Measurements from ENCODE around the gene DPP7. TPM values are rescaled to one million over a fixed set of nuclear protein-coding genes. Genes with fewer than 3 reads are reported as not detected.

Gene DPP7
- total RNA-seq = 52.1 and 52.4 TPM in 2 replicates

GRCh38 chr9:137114613-137115393 is at the start of gene DPP7:
DPP7 (minus strand) TSS chr9:137114733; CDS start chr9:137114713, 20 bp downstream.

GRCh38 chr9:137138722-137139467 is 24.4 kb upstream of the DPP7 start, which contains the start of gene GRIN1:
GRIN1 (plus strand) TSS chr9:137139154; CDS start chr9:137139487, 333 bp downstream.

GRCh38 chr9:137086531-137087408 is 27.8 kb downstream of the DPP7 start, which contains the start of gene MAN1B1:
MAN1B1 (plus strand) TSS chr9:137086985; CDS start chr9:137087000, 15 bp downstream.

GRCh38 chr9:137077010-137077747 is 37.4 kb downstream of the DPP7 start, which contains the start of gene UAP1L1:
UAP1L1 (plus strand) TSS chr9:137077517; CDS start chr9:137077533, 16 bp downstream.

GRCh38 chr9:137070201-137070905 is 44.2 kb downstream of the DPP7 start, which contains the start of gene SAPCD2:
SAPCD2 (minus strand) TSS chr9:137070557; CDS start chr9:137070460, 97 bp downstream.

Other genes with a start within 250 kb of the DPP7 start
- gene EDF1, start 248.4 kb downstream of the DPP7 start, total RNA-seq = 341 and 351 TPM in 2 replicates
- 11.5 and 16.3 TPM in 2 replicates for gene TRAF2, start 228.2 kb downstream of the DPP7 start, total RNA-seq
- 147 and 164 TPM in 2 replicates for gene FBXW5, start 170.0 kb downstream of the DPP7 start, total RNA-seq
- gene C8G, start 169.5 kb downstream of the DPP7 start, total RNA-seq = not detected in 2 replicates
- not detected in 2 replicates for gene LCN12, start 162.5 kb downstream of the DPP7 start, total RNA-seq
- gene PTGDS, start 137.2 kb downstream of the DPP7 start, total RNA-seq = not detected in 2 replicates
- not detected in 2 replicates for gene LCNL1, start 131.7 kb downstream of the DPP7 start, total RNA-seq
- 50.9 and 69.2 TPM in 2 replicates for gene PAXX, start 122.3 kb downstream of the DPP7 start, total RNA-seq
- 179 and 203 TPM in 2 replicates for gene CLIC3, start 118.2 kb downstream of the DPP7 start, total RNA-seq
- gene ABCA2, start 86.5 kb downstream of the DPP7 start, total RNA-seq = 11.9 and 15.6 TPM in 2 replicates
- not detected in 2 replicates for gene FUT7, start 82.6 kb downstream of the DPP7 start, total RNA-seq
- gene NPDC1, start 68.6 kb downstream of the DPP7 start, total RNA-seq = 36.7 and 39.0 TPM in 2 replicates
- gene ENTPD2, start 60.7 kb downstream of the DPP7 start, total RNA-seq = 1.1 and 1.4 TPM in 2 replicates
- gene SAPCD2, start 44.2 kb downstream of the DPP7 start, total RNA-seq = 31.6 and 31.9 TPM in 2 replicates
- gene UAP1L1, start 37.2 kb downstream of the DPP7 start, total RNA-seq = 2.7 and 4.0 TPM in 2 replicates
- 59.0 and 62.8 TPM in 2 replicates for gene MAN1B1, start 27.7 kb downstream of the DPP7 start, total RNA-seq
- 0.14 and 0.42 TPM in 2 replicates for gene GRIN1, start 24.4 kb upstream of the DPP7 start, total RNA-seq
- gene LRRC26, start 55.3 kb upstream of the DPP7 start, total RNA-seq = 0.35 and 0.70 TPM in 2 replicates
- gene TMEM210, start 57.3 kb upstream of the DPP7 start, total RNA-seq = not detected in 2 replicates
- 14.7 and 15.9 TPM in 2 replicates for gene ANAPC2, start 73.8 kb upstream of the DPP7 start, total RNA-seq
- 119 and 122 TPM in 2 replicates for gene SSNA1, start 73.9 kb upstream of the DPP7 start, total RNA-seq
- gene TPRN, start 86.0 kb upstream of the DPP7 start, total RNA-seq = 11.4 and 12.5 TPM in 2 replicates
- 38.4 and 43.2 TPM in 2 replicates for gene TMEM203, start 90.9 kb upstream of the DPP7 start, total RNA-seq
- gene NDOR1, start 91.0 kb upstream of the DPP7 start, total RNA-seq = 9.2 and 12.6 TPM in 2 replicates
- gene RNF208, start 107.5 kb upstream of the DPP7 start, total RNA-seq = 0.70 and 1.5 TPM in 2 replicates
- 17.3 and 19.3 TPM in 2 replicates for gene CYSRT1, start 110.4 kb upstream of the DPP7 start, total RNA-seq
- gene RNF224, start 112.8 kb upstream of the DPP7 start, total RNA-seq = 0.35 and 0.70 TPM in 2 replicates
- 0.14 TPM in 1 of 2 replicates, not detected in the other for gene SLC34A3, start 116.2 kb upstream of the DPP7 start, total RNA-seq
- 738 and 813 TPM in 2 replicates for gene TUBB4B, start 126.6 kb upstream of the DPP7 start, total RNA-seq
- gene STPG3, start 136.6 kb upstream of the DPP7 start, total RNA-seq = not detected in 2 replicates
- gene NELFB, start 140.6 kb upstream of the DPP7 start, total RNA-seq = 47.5 and 54.2 TPM in 2 replicates
- 44.0 and 48.1 TPM in 2 replicates for gene TOR4A, start 163.0 kb upstream of the DPP7 start, total RNA-seq
- 14.6 and 30.0 TPM in 2 replicates for gene NRARP, start 187.5 kb upstream of the DPP7 start, total RNA-seq

All from airway epithelial cell (primary cell).